MV-4-11 (cell line): Measurements from ENCODE around the gene MYBPC3.
A peak's percentile ranks its signal among the peaks of the same experiment; 100 is the strongest.
"Not testable (repeated sequence)": the region's sequence is repeated elsewhere in the genome, so short reads cannot be mapped to it uniquely, and the experiment has no call there.

Experiments
- DNase-seq: peaks from one replicate; lab custom pipeline; 2025; lab: John Stamatoyannopoulos, UW

MYBPC3 gene

DNA sequence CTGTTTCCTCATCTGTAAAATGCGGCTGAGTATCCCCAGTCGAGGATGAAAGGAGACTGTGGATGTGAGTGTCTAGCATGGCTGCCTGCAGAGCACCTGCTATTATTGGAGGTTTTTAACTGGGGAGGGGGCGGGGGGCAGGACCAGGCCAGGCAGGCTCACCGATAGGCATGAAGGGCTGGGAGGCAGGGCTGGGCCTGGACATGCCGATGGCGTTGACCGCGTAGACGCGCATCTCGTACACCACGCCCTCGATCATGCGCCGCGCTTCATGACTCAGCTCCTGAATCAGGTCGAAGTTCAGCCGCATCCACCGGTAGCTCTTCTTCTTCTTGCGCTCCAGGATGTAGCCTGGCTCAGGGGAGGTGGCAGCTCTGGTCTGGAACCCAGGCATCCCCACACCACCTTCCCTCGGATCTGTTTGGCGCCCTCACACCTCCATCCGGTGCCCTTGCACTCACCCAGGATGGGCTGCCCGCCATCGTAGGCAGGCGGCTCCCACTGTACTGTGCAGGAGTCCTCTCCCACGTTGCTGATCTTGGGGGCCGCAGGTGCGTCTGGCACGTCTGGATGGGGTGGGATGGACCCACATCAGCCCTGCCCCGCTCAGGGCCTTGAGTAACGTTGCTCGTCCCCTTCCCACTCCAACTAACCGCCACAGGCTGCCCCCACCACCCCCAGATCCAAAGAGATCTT, 15.1 kb downstream of the MYBPC3 start:
- DNase-seq, result no peak

DNA sequence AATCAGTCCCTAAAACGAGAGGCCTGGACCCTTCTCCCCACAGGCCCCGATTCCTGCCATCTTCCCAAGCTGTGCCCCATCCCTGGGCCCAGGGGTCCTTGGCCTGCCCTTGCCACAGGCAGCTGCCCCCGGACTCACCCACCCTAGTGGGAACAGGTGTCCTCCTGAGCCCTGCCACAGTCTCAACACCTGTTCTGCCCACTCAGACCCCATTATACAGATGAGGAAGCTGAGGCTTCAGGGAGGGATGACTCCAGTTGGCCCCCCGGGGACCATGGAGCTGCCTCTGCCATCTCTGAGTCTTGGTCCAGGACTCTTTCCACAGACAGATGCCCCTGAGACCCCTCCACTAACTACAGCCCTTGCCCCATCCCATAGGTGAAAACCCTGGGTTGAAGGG, 15.9 kb downstream of the MYBPC3 start:
- DNase-seq, result no peak

DNA sequence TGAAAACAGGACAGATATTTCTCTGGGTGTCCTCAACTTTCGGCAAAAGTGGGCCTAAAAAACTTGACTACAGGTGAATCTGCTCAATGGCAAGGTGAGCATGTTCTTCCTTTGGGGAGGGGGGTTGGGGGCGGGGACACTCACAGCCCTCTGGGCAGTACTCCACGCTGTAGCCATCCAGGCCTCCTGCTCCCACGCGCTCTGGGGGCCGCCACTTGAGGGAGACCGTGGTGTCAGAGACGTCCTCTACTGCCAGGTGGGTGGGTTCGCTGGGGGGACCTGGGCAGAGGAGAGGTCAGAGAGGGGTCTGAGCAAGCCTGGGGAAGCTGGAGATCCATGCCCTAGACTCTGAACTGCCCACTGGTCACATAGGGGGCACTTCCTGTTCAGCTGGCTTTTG, 16.8 kb downstream of the MYBPC3 start:
- no peak for DNase-seq

DNA sequence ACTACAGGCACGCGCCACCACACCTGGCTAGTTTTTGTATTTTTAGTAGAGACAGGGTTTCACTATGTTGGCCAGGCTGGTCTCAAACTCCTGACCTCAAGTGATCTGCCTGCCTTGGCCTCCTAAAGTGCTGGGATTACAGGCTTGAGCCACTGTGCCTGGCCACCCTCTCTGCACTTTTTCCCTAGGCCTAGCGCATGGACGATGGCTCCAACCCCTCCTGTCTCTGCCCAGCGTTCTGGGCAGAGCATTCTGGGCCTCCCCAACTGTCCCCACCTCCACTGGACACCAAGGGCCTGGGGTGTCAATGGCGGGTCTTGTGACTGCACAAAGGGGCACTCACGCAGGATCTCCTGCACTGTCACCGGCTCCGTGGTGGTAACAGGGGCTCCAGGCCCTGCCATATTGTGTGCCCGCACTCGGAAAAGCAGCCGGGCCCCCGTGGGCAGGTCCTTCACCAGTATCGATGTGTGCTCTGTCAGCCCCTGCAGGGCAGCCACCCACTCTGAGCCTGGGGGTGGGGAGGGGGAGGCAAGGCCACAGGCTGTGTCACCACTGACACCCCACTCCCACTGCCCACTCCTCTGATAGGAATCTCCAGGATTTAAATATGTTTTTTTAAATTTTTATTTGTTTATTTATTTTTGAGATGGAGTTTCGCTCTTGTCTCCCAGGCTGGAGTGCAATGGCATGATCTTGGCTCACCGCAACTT, 17.6 kb downstream of the MYBPC3 start:
- not testable (repeated sequence) for DNase-seq

- no peak for DNase-seq
Measured at GRCh38 chr11:47333886-47334443, 18.5 kb downstream of the MYBPC3 start.

GRCh38 chr11:47333526-47333845, 19.0 kb downstream of the MYBPC3 start:
- no peak for DNase-seq

GRCh38 chr11:47332791-47333525, 19.5 kb downstream of the MYBPC3 start:
- no peak for DNase-seq

DNA sequence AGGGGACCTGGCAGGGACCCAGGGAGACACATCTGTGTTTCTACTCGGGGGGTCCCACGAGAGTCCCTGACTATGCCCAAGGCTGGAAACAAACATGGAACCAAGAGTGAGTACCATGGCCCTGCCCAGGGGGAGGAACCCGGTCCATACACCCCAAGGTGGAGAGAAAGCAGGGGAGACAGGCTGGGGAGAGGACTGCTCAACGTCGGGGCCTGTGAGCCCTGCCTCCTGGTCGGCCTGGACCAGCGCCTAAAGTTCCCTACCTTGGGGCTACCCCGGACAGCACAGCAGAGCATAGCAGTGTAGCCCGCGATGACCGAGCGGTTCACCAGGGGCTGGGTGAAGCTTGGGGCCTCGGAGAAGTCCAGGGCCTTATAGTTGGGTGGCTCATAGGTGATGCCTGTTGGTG, 20.2 kb downstream of the MYBPC3 start:
- no peak for DNase-seq

GRCh38 chr11:47331454-47332302, 20.8 kb downstream of the MYBPC3 start:
- no peak for DNase-seq

DNA sequence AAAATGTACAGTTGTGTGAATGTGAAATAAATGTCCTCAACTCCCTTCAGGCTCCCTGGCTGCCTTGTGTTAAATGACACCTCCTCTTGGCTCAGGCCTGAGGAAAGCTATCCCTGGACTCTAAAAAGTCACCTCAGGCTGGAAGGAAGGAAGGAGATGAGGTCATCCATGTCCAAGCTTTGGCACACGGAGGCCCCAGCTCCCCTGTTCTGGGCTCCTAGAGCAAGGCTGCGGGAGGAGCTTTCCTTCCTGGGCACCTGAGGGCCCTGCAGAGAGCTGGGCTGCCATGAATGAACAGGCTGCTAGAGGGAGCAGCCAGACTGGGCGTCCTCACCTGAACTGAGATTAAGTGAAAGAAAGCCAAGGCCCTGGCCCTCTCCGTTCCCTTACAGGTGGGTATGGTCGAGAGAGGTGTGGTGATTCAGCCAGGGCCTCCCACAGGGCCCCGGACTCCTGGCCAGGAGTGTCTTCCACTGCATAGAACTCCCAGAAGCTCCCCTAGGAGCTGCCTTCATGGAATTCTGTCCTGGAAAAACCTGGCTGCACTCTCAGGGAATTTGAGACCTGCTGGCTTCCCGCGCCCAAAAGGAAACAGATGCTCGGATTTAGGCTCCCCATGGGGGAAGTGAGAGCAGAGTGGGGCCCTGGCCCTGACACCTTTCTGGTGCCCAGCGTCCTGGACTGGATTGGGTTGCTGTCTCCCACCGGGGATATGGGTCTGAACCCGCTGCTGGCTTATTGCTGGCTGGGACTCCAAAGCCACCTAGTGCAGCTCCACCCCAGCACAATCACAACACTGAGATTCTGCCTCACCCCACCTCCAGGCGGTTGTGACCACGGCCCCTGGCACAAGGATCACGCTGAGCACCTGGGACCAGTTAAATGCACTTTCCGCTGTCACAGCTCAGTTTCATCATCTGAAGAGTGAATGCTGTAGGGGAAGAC, 22.2 kb downstream of the MYBPC3 start:
- DNase-seq, result no peak

DNA sequence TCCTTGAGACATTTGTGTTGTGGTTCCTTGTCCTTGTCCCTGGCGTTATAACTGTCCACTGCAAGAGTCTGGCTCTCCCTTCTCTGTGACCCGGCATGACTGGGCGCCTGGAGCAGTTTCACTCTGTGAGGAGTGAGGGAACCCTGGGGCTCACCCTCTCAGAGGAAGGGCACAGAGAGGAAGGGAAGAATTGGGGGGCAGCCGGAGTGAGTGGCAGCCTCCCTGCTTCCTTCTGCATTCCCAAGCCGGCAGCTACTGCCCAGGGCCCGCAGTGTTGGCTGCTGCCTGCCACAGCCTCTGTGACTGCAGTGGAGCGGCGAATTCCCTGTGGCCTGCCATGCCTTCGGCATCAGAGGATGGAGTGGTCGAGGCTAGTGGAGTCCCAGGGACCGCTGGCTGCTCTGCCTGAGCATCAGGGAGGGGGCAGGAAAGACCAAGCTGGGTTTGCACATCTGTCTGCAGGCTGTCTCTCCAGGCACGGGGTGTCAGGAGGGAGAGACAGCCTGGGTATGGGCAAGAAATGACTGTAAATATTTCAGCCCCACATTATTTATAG, 23.0 kb downstream of the MYBPC3 start:
- no peak for DNase-seq

- peak; percentile 92 for DNase-seq
Measured at GRCh38 chr11:47328449-47329390, 23.8 kb downstream of the MYBPC3 start.

GRCh38 chr11:47327949-47328348, 24.6 kb downstream of the MYBPC3 start:
- no peak for DNase-seq

DNA sequence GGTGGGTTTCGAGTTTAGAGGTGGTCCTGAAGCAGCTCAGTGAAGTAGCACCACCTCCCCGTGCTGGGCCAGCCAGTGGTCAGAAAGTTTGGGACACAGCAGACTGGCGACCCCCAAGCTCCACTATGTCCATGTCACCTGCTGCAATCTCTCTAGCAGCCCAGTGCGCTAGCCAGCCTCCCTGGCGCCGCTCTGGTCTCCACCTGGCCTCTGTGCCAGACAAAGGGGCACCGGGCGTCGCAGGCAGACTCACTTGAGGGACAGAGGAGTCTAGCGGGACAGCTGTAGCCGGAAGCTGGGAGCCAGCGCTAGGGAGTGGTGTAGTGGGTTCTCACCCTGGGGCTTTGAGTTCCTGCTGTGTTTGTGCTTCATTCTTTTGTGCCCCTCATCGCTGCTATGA, 25.5 kb downstream of the MYBPC3 start:
- no peak for DNase-seq

GRCh38 chr11:47326198-47326597, 26.3 kb downstream of the MYBPC3 start:
- no peak for DNase-seq

GRCh38 chr11:47325271-47326041, 27.0 kb downstream of the MYBPC3 start:
- no peak for DNase-seq

DNA sequence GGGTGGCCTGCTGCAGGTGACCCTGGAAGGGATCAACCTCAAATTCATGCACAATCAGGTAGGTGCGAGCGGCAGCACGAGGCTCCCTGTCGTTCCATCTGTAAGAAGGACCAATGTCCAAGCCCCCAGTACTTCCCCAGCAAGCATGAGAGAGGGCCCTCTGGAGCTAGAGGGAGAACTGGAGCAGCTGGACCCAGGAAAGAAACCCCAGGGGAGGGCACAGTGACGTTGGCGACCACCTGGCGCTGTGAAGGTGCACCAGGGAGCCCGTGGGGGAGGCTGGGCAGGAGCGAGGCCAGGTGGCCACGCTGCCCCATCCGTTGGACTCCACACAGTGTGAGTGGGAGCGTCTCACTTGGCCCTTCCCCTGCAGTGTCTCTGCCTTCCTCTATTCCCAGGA, 28.0 kb downstream of the MYBPC3 start:
- DNase-seq, result no peak

DNA sequence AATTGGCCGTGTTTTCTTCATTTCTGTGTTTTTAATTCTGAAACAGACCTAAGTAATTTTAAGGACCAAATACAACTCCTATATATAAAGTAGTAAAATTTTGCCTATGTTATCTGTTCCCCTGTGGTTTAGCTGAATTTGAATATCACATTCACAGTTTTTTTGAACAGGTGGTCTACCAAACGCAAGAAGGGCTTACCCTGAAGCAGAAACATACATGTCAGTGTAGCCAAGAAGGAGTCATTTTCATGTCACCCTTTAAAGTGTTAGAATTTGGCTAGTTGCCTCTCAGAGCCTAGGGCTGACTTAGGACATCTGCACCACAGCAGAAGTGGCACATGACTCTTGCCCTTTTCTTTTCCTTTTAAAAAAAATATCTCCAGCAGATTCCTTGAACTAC, 34.3 kb downstream of the MYBPC3 start:
- no peak for DNase-seq
